Activated T-helper 1 cell treated with Interleukin-2 at 50 U/mL for 16 hours (primary cell): ENCODE data around the gene FAM181A.

Source experiments
- DNase-seq: peaks from one replicate; pipeline ENCODE4 v3.0.0-alpha.2; 2020; ENCODE audit warnings: low read depth

FAM181A gene

GRCh38 chr14:93929048-93929535, 1.9 kb downstream of the FAM181A start:
- DNase-seq, result no peak

DNA sequence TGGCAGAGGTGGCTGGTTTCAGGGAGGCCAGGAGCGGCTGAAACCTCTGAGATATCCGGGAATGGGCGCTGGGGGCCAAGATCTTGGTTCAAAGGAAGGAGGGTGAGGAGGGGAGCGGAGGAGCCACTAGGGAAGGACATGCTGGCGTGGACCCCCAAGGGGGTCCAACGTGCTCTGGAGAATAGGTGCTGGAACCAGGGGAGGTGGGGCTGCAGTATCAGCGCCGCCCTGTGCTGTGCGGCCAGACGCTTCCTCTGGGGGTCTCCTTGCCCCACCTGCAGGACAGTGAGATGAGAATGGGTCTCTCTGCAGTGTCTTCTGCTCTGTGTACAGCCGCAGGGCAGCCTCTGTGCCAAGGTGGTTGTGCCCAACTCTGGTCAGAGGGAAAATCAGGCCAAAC, 2.5 kb downstream of the FAM181A start:
- DNase-seq, result no peak

GRCh38 chr14:93930296-93930988, 3.3 kb downstream of the FAM181A start:
- no peak for DNase-seq

- no peak for DNase-seq
These were observed 3.8 kb downstream of the FAM181A start for GRCh38 chr14:93930989-93931307.

- no peak for DNase-seq
These were observed 5.5 kb downstream of the FAM181A start for GRCh38 chr14:93932642-93933041.

DNA sequence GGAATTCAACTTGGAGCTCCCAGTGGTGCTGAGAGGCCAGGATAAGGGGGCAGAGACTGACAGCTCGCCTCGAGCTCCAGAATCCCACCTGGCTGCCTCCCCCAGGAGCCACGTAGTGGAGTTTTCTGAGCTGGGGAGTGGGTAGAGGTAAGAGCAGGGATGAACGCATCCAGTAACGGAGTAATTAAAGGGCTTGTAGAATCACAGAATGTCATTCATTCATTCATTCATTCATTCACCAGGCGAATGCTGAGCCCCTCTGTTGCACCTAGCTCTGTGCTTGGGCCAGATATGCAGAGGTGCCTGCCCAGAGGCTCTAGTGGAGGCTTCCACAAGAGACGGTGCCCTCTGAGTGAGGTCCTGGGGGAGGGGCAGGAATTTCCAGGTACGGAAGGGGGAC, 8.1 kb downstream of the FAM181A start:
- no peak for DNase-seq

GRCh38 chr14:93936245-93936644, 9.1 kb downstream of the FAM181A start:
- no peak for DNase-seq

DNA sequence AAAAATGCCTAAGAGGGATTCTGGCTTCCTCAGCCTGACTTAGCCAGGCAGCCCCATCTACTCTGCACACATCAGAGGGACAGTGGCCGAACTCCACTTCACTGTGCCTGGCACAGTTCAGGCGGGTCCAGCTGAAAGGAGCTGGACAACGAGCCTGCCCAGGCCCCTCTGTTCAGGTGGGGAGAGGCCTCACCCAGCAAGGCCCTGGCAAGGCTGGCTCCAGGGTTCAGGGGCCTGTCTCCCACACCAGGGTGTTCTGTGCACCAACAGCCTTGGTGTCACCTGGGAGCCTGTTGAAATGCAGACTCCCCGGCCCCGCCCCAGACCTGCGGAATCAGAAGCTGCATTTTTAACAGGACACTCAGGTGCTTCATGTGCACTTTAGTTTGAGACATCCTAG, 9.8 kb downstream of the FAM181A start:
- no peak for DNase-seq

GRCh38 chr14:93937519-93937918, 10.4 kb downstream of the FAM181A start:
- no peak for DNase-seq

GRCh38 chr14:93938751-93939303, 11.7 kb downstream of the FAM181A start:
- no peak for DNase-seq

DNA sequence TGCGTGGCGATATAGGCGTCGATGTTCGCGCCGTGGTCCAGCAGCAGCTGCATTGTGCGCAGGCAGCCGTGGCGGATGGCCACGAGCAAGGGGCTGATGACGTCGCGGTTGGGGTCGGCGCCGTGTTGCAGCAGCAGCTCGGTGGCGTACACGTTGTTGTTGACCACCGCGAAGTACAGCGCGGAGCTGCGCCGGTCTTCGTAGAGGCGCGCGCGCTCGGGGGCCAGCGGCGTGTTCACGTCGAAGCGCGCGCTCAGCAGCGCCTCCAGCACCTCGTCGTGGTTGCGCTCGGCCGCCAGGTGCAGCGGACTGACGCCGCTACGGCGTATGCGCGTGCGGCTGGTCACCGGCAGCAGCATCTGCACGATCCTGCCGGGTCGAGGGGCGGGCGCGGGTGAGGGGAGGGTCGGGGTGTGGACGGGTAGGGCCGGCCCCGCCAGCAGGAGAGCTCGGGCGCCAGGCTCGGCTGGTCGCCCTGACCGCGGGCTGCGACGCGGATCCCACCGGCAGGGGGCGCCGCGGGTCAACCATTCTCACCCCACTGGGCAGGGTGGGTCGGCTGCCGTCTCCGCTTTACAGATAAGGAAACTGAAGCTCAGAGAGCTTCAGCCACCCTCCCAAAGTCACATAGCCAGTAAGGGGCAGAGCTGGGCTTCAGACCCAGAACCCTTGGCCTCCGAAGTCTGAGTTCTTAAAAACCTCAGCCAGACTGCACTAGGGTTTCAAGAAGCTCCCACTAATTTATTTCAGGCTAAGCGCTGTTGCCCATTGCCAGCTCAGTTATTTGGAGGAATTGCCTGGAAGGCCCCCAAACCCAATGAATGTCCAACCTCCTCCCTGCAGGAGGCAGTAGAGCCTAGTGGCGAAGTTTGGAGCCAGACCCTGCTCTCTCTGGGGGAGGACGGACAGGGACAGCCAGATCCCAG, 12.4 kb downstream of the FAM181A start:
- DNase-seq, result peak; percentile 87

GRCh38 chr14:93940437-93940836, 13.3 kb downstream of the FAM181A start:
- no peak for DNase-seq

DNA sequence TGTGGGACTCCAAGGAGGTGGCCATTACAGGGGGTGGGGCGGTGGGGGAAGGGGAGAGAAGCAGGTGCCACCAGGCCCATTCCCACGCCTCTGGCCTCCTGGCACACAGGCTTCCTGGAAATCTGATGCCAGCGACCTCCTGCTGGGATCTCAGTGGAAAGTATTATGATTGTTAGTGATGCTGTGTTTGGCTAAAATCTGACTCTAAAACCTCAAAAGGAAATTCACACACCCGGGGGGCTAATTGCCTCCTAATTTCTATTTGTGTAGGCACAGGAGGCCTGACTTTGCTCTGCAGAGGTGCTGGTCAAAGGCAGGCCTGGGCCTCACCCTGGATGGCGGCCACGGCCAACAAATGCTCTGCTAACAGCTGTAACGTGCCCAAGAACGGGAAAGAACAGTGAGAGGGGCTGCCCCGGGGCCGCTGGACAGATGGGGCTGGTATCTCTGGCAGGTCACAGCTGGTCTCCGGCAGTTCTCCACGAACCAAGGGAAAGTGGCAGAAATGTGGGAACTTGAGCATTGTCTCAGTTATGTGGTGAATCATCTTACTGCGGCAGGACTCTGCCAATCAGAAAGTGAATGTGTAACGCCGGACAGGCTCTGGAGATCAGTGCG, 14.3 kb downstream of the FAM181A start:
- no peak for DNase-seq

DNA sequence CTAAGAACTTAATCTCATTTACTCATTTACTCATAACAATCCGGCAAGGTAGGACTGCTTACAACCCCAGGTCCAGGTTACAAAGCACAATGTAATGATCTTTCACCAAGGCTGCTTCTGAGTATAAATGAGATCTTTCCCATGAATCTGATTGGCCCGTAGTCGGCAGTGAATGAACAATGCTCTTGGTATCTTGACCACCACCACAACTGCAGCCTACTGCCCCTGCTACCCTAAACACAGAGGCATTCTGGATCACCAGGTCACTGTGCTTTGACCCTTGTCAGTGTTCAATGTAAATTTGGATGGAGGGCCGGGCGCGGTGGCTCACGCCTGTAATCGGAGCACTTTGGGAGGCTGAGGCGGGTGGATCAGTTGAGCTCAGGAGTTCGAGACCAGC, 15.9 kb downstream of the FAM181A start:
- DNase-seq, result no peak

DNA sequence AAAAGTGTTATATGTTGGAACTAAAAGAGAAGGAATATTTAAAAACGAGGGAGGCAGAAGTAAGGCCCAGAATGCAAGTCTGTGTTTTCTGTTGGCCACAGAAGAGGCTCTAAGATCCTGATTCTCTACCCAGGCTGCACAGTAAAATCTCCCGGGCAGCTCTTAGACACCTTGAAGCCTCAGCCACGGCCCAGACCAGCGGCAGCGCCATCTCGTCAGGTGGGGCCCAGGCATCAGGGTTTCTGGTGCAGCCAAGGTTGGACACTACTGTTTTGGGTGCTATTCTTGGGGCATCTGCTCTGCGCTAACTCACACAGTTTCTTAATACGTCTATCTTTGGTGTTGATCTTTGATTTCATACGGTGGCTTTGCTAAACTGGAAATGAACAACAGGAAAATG, 16.8 kb downstream of the FAM181A start:
- DNase-seq, result no peak

- no peak for DNase-seq
These were observed 17.4 kb downstream of the FAM181A start for GRCh38 chr14:93944348-93945069.

- DNase-seq, result no peak
These were observed 17.9 kb downstream of the FAM181A start for GRCh38 chr14:93945070-93945399.

GRCh38 chr14:93946104-93946503, 19.0 kb downstream of the FAM181A start:
- DNase-seq, result no peak

DNA sequence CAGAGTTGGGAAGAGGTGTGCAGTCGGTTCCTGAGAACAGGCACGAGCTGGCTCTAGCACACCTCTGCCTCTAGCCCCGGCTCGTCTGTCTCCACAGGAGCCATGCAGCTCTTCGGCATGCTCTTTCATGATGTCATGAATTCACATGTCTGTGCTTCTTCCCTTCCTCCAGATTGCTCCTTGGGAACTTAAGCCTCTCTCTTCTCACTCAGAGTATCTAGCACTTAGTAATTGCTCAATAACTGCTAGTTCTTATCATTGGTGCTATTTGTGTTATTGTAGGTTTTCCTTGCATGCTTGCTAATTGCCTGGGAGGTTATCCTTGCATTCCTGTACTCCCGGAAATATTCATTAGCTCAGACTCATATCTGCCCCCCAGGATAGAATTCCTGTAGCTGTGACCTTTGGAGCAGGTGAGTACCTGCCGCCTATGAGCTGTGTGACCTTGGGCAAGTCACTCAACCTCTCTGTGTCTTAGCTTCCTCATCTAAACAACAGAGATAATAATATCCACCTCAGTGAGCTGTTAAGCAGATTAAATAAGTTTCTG, 19.5 kb downstream of the FAM181A start:
- no peak for DNase-seq

- no peak for DNase-seq
These were observed 20.1 kb downstream of the FAM181A start for GRCh38 chr14:93947282-93947681.

DNA sequence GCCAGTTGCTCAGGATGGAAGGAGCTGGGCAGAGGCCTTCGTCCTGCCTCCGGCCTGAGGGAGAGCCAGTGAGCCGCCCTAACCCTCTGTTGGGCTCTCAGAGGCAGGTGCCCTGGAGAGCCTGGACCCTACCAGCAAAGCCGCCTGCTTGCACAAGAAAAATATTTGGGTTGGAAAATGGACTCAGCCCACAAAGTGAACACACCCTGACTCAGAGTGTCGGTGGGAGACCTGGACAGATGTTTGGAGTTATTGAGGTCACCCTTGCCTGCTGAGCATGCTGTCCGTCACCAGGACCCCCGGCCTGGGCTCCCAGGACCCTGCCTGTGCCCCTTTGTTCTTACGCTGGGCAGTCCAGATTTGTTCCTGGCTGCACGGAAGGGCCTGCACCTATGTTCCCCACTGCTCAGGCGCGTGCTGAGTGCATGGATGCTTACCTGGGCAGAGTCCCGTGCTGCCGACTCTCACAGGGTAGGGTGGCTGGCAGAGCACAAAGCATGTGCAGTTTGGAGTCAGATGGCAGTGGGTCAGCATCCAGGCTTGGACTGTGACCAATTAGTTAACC, 22.4 kb downstream of the FAM181A start:
- no peak for DNase-seq
